K562 (cell line): ENCODE results near the gene NRGN. TPM values are rescaled to one million over a fixed set of nuclear protein-coding genes. Genes with fewer than 3 reads are reported as not detected.

Experiments used
- CHD1 ChIP-seq: fragments of 200-600 bp; sonication (generic); IDR thresholded peaks from one replicate; pipeline ENCODE4 v1.6.1; 2012; ENCODE audit warnings: mild to moderate bottlenecking, moderate library complexity, low read length, inconsistent platforms
- E2F1 ChIP-seq: sonication (generic); formaldehyde crosslinking; IDR thresholded peaks from 2 replicates; pipeline ENCODE4 v1.8.1; 2023; ENCODE audit warnings: mild to moderate bottlenecking, missing genetic modification reagents, moderate library complexity
- FOXK1 ChIP-seq: sonication (generic); formaldehyde crosslinking; IDR thresholded peaks from 2 replicates; pipeline ENCODE4 v1.8.0; 2022; ENCODE audit warnings: missing genetic modification reagents, mild to moderate bottlenecking, borderline replicate concordance
- PML ChIP-seq: IDR thresholded peaks from 2 replicates; pipeline ENCODE4 v1.6.1; 2012; ENCODE audit warnings: low read length, inconsistent platforms
- RFX1 ChIP-seq: fragments of 450-650 bp; IDR thresholded peaks from 2 replicates; pipeline ENCODE4 v1.6.1; 2016; ENCODE audit warnings: mild to moderate bottlenecking, moderate library complexity
- ZNF592 ChIP-seq: fragments of 450-650 bp; IDR thresholded peaks from 2 replicates; pipeline ENCODE4 v1.6.1; 2017; ENCODE audit warnings: antibody characterized with exemption, mild to moderate bottlenecking
- polyA plus RNA-seq, 8 experiments: library from polyadenylated mRNA; depleted of rRNA in 4 of 8; stranded (reverse) in 5 of 8; unstranded in 3 of 8; fragments of >200 nt; fragmentation: Nextera tagmentation in 2 of 8; fragmentation: Illumina TruSeq in 1 of 8; extraction: Ambion mirVana in 2 of 8; extraction: Trizol in 1 of 8; gene quantifications; 2 replicates each; pipeline versions ENCODE4 v1.2.1 to v1.2.3, GENCODE V29; 2011 to 2014; ENCODE audit warnings: inconsistent platforms in 1 of 8, missing spikeins in 1 of 8
- total RNA-seq, 7 experiments: library from RNA; depleted of rRNA in 6 of 7; stranded (reverse); fragments of >200 nt in 6 of 7; fragmentation: Illumina TruSeq in 2 of 7; extraction: Trizol in 2 of 7; gene quantifications; 2 replicates each; pipeline versions ENCODE4 v1.2.1 to v1.2.3, GENCODE V29; 2011 to 2021; ENCODE audit warnings: low replicate concordance in 1 of 7
- TF ChIP-seq, protein P1 (sequence below): fragments of 200-400 bp; formaldehyde crosslinking; IDR thresholded peaks from 2 replicates; pipeline ENCODE4 v1.6.1; 2017; ENCODE audit warnings: mild to moderate bottlenecking, low read depth, low read length, moderate library complexity

Gene NRGN
- total and polyA plus RNA-seq, 9 of the 15 experiments (the other 6 are each of a cell fraction or from before 2014, with no cell fraction given): 0.29 to 7.8 (median 3.5) TPM; not detected in 2

GRCh38 chr11:124753624-124754023 lies 13.9 kb downstream of the NRGN start (continued):
- TF ChIP-seq CHD1: no peak
- TF ChIP-seq, protein P1, sequence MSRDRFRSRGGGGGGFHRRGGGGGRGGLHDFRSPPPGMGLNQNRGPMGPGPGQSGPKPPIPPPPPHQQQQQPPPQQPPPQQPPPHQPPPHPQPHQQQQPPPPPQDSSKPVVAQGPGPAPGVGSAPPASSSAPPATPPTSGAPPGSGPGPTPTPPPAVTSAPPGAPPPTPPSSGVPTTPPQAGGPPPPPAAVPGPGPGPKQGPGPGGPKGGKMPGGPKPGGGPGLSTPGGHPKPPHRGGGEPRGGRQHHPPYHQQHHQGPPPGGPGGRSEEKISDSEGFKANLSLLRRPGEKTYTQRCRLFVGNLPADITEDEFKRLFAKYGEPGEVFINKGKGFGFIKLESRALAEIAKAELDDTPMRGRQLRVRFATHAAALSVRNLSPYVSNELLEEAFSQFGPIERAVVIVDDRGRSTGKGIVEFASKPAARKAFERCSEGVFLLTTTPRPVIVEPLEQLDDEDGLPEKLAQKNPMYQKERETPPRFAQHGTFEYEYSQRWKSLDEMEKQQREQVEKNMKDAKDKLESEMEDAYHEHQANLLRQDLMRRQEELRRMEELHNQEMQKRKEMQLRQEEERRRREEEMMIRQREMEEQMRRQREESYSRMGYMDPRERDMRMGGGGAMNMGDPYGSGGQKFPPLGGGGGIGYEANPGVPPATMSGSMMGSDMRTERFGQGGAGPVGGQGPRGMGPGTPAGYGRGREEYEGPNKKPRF: no peak
- no peak for TF ChIP-seq PML
- TF ChIP-seq FOXK1 (CRISPR knock-in tag): no peak
- TF ChIP-seq E2F1 (CRISPR knock-in tag): no peak
- TF ChIP-seq ZNF592: no peak
- no peak for TF ChIP-seq RFX1
